NCI-H146 (cell line): ENCODE measurements around the gene NANOS2.
"Not testable (repeated sequence)": the region's sequence is repeated elsewhere in the genome, so short reads cannot be mapped to it uniquely, and the experiment has no call there.

Source experiments
- DNase-seq: peaks from one replicate; lab custom pipeline; 2025; lab: John Stamatoyannopoulos, UW

The NANOS2 gene

GRCh38 chr19:45874620-45874966, 40.0 kb downstream of the NANOS2 start:
- no peak for DNase-seq

- DNase-seq, result no peak
These were observed 41.3 kb downstream of the NANOS2 start for GRCh38 chr19:45873219-45873772.

GRCh38 chr19:45872095-45872919, 42.3 kb downstream of the NANOS2 start:
- no peak for DNase-seq

- DNase-seq, result no peak
These were observed 43.8 kb downstream of the NANOS2 start for GRCh38 chr19:45870798-45871197.

GRCh38 chr19:45867241-45867640, 47.3 kb downstream of the NANOS2 start:
- DNase-seq, result not testable (repeated sequence)

- DNase-seq, result no peak
These were observed 48.0 kb downstream of the NANOS2 start for GRCh38 chr19:45866400-45867176.

GRCh38 chr19:45865269-45865948, 49.2 kb downstream of the NANOS2 start:
- no peak for DNase-seq

- DNase-seq, result no peak
These were observed 49.9 kb downstream of the NANOS2 start for GRCh38 chr19:45864629-45865082.

GRCh38 chr19:45863840-45864628, 50.5 kb downstream of the NANOS2 start, which contains the start of gene FOXA3:
FOXA3 (plus strand) TSS chr19:45864326; CDS start chr19:45864457, 131 bp downstream.
- DNase-seq, result peak; percentile 62

GRCh38 chr19:45863335-45863839, 51.2 kb downstream of the NANOS2 start:
- DNase-seq, result no peak
